SK-N-SH (cell line): ENCODE data around the gene HOPX. TPM values are rescaled to one million over a fixed set of nuclear protein-coding genes. Genes with fewer than 3 reads are reported as not detected.

Experiments used
- CTCF ChIA-PET: fragments of 300-600, 350-600 bp; formaldehyde crosslinking; extraction: SDS; loops from one replicate; lab custom pipeline; 2021; lab: Yijun Ruan, JAX
- POLR2A ChIA-PET: fragments of 350-600 bp; sonication (Branson Sonifier 250); formaldehyde crosslinking; extraction: SDS; loops from one replicate; lab custom pipeline; 2020; ENCODE audit warnings: antibody characterized with exemption, inconsistent platforms; lab: Yijun Ruan, JAX
- DNase-seq: peaks from one replicate; pipeline ENCODE4 v3.0.0; 2012
- H2AFZ ChIP-seq: fragments of 200-600 bp; sonication (generic); 2 replicates; pipeline ENCODE4 v1.8.1; 2016; ENCODE audit warnings: antibody characterized with exemption, mild to moderate bottlenecking, low read depth
- H3F3A ChIP-seq: fragments of 200-600 bp; sonication (generic); replicated peaks from 2 replicates; pipeline ENCODE3; 2016; ENCODE audit warnings: antibody characterized with exemption, mild to moderate bottlenecking; ENCODE audit not compliant: insufficient read depth
- H3K27ac ChIP-seq, 2 experiments: fragments of 200-500 bp in 1 of 2; fragments of 200-600 bp in 1 of 2; sonication (Bioruptor generic) in 1 of 2; sonication (generic), shearing (Covaris generic) in 1 of 2; 2 replicates each; pipeline versions ENCODE4 v1.5.1 to v1.6.1; 2014 to 2016; ENCODE audit warnings: low read depth in 2 of 2, inconsistent platforms in 1 of 2, low read length in 1 of 2, mild to moderate bottlenecking in 1 of 2, mixed read lengths in 1 of 2
- H3K27me3 ChIP-seq: fragments of 200-600 bp; sonication (generic), shearing (Covaris generic); 2 replicates; pipeline ENCODE4 v1.6.1; 2016; ENCODE audit warnings: mixed run types; ENCODE audit not compliant: insufficient read depth
- H3K36me3 ChIP-seq, 2 experiments: fragments of 200-500 bp in 1 of 2; fragments of 200-600 bp in 1 of 2; sonication (Bioruptor generic) in 1 of 2; sonication (generic) in 1 of 2; replicated peaks in 1 of 2; 2 replicates each; pipeline versions ENCODE3 to v1.5.1; 2014 to 2016; ENCODE audit warnings: low read length in 1 of 2, mild to moderate bottlenecking in 1 of 2; ENCODE audit not compliant: insufficient read depth in 2 of 2, control insufficient read depth in 1 of 2
- H3K4me1 ChIP-seq, 2 experiments: fragments of 200-500 bp in 1 of 2; fragments of 200-600 bp in 1 of 2; sonication (Bioruptor generic) in 1 of 2; sonication (generic), shearing (Covaris generic) in 1 of 2; 2 replicates each; pipeline versions ENCODE4 v1.5.1 to v1.6.1; 2014 to 2016; ENCODE audit warnings: low read depth in 1 of 2, low read length in 1 of 2, mixed run types in 1 of 2; ENCODE audit not compliant: insufficient read depth in 2 of 2, control insufficient read depth in 1 of 2
- H3K4me2 ChIP-seq: fragments of 200-600 bp; sonication (generic), shearing (Covaris generic); 2 replicates; pipeline ENCODE4 v1.6.1; 2017; ENCODE audit warnings: mixed run types
- H3K4me3 ChIP-seq, 2 experiments: fragments of 200-500 bp in 1 of 2; fragments of 200-600 bp in 1 of 2; sonication (Bioruptor generic) in 1 of 2; sonication (generic), shearing (Covaris generic) in 1 of 2; 2 replicates each; pipeline versions ENCODE4 v1.5.1 to v1.8.1; 2014 to 2016; ENCODE audit warnings: low read depth in 2 of 2, inconsistent platforms in 1 of 2, low read length in 1 of 2, mild to moderate bottlenecking in 1 of 2, mixed read lengths in 1 of 2, moderate library complexity in 1 of 2
- H3K79me2 ChIP-seq: fragments of 200-600 bp; sonication (generic); 2 replicates; pipeline ENCODE4 v1.8.1; 2017; ENCODE audit warnings: mild to moderate bottlenecking; ENCODE audit not compliant: insufficient read depth
- H3K9ac ChIP-seq: fragments of 200-600 bp; sonication (generic); 2 replicates; pipeline ENCODE4 v1.6.1; 2017; ENCODE audit warnings: mixed run types
- H3K9me2 ChIP-seq: fragments of 200-600 bp; sonication (generic); 2 replicates; pipeline ENCODE4 v1.6.1; 2017; ENCODE audit warnings: mixed run types
- H3K9me3 ChIP-seq: fragments of 200-600 bp; sonication (generic); 2 replicates; pipeline ENCODE4 v1.6.1; 2017; ENCODE audit warnings: mixed run types, mild to moderate bottlenecking, moderate library complexity
- H4K20me1 ChIP-seq: fragments of 200-600 bp; sonication (generic); 2 replicates; pipeline ENCODE4 v1.6.1; 2017; ENCODE audit warnings: mild to moderate bottlenecking, mixed run types; ENCODE audit not compliant: insufficient read depth
- CTCF ChIP-seq: fragments of 200-600 bp; sonication (generic); IDR thresholded peaks from 2 replicates; pipeline ENCODE4 v1.6.1; 2017; ENCODE audit warnings: antibody characterized with exemption, mild to moderate bottlenecking, moderate library complexity
- EZH2phosphoT487 ChIP-seq: fragments of 200-600 bp; sonication (generic); IDR thresholded peaks from 2 replicates; pipeline ENCODE4 v1.6.1; 2017; ENCODE audit warnings: low read depth, mixed run types, mild to moderate bottlenecking, antibody characterized with exemption, moderate library complexity, borderline replicate concordance
- FOSL2 ChIP-seq: IDR thresholded peaks from 2 replicates; pipeline ENCODE4 v1.4.0; 2012; ENCODE audit warnings: low read depth, mild to moderate bottlenecking, moderate library complexity, borderline replicate concordance
- FOXJ3 ChIP-seq: sonication (generic); formaldehyde crosslinking; IDR thresholded peaks from 2 replicates; pipeline ENCODE4 v1.5.1; 2020; ENCODE audit warnings: mild to moderate bottlenecking, missing genetic modification reagents
- GATA2 ChIP-seq: sonication (generic); formaldehyde crosslinking; IDR thresholded peaks from 2 replicates; pipeline ENCODE4 v1.5.0; 2020; ENCODE audit warnings: mild to moderate bottlenecking, missing genetic modification reagents
- NFIC ChIP-seq: IDR thresholded peaks from 2 replicates; pipeline ENCODE4 v1.4.0; 2012; ENCODE audit warnings: borderline replicate concordance
- NRF1 ChIP-seq: IDR thresholded peaks from 2 replicates; pipeline ENCODE4 v1.6.1; 2012; ENCODE audit warnings: low read depth, mild to moderate bottlenecking, low read length
- POLR2AphosphoS5 ChIP-seq: IDR thresholded peaks from 2 replicates; pipeline ENCODE4 v1.6.1; 2012; ENCODE audit warnings: low read depth, low read length
- RAD21 ChIP-seq: IDR thresholded peaks from 2 replicates; pipeline ENCODE4 v1.6.1; 2012; ENCODE audit warnings: mild to moderate bottlenecking, low read length
- RCOR1 ChIP-seq: fragments of 150-350 bp; IDR thresholded peaks from 2 replicates; pipeline ENCODE4 v1.6.1; 2017; ENCODE audit warnings: antibody characterized with exemption, low read length
- REST ChIP-seq: IDR thresholded peaks from 2 replicates; pipeline ENCODE4 v1.6.1; 2012; ENCODE audit warnings: mild to moderate bottlenecking, low read depth, low read length, moderate library complexity
- RFX5 ChIP-seq: IDR thresholded peaks from 2 replicates; pipeline ENCODE4 v1.6.1; 2012; ENCODE audit warnings: mild to moderate bottlenecking, improper control_type of control experiment, low read length
- RXRA ChIP-seq: IDR thresholded peaks from 2 replicates; pipeline ENCODE4 v1.4.0; 2012; ENCODE audit warnings: low read depth, mild to moderate bottlenecking, borderline replicate concordance
- SMC3 ChIP-seq: IDR thresholded peaks from 2 replicates; pipeline ENCODE4 v1.6.1; 2012; ENCODE audit warnings: low read depth, low read length, improper control_type of control experiment
- TAF1 ChIP-seq: IDR thresholded peaks from 2 replicates; pipeline ENCODE4 v1.6.1; 2012; ENCODE audit warnings: low read depth, mild to moderate bottlenecking, low read length, moderate library complexity, borderline replicate concordance
- TCF12 ChIP-seq: IDR thresholded peaks from 2 replicates; pipeline ENCODE4 v1.4.0; 2012
- USF1 ChIP-seq: IDR thresholded peaks from 2 replicates; pipeline ENCODE4 v1.4.0; 2012; ENCODE audit warnings: low read depth, borderline replicate concordance
- WGBS: methylation state at CpG from one replicate; pipeline ENCODE4 v1.1.6; 2017; ENCODE audit warnings: low lambda C conversion rate; 5-methylcytosine and 5-hydroxymethylcytosine counted together
- polyA plus RNA-seq, 3 experiments: library from polyadenylated mRNA; depleted of rRNA; stranded (reverse); fragments of >200 nt; gene quantifications; 2 replicates each; pipeline ENCODE4 v1.2.3, GENCODE V29; 2012

Gene HOPX
- polyA plus RNA-seq, 1 of the 3 experiments (the other 2 are of a cell fraction), result 0.05 TPM

- no peaks in the 10 kb centered on the region for H3K9me3 ChIP-seq
- POLR2A ChIA-PET, result no interaction called here
- H3K27me3 ChIP-seq, result peaks cover 51% of the 10 kb centered on the region
- no peak overlapping the region for H2AFZ ChIP-seq
- 64% methylated on average over 1 of the region's 1 CpG for WGBS
- no peak for TF ChIP-seq USF1
- no peaks in the 10 kb centered on the region for H3K36me3 ChIP-seq
- no peak overlapping the region for H3K4me2 ChIP-seq
- H3K4me3 ChIP-seq, result no peak overlapping the region
- CTCF ChIA-PET, result interaction anchor here (0.8 to 1.4 kb wide), 3 partner anchors 14 to 26 kb away, joined by 3 to 4 read pairs (median 3); no protein-coding TSS in a partner anchor
- H4K20me1 ChIP-seq, result no peaks in the 10 kb centered on the region
- H3F3A ChIP-seq, result no peaks in the 10 kb centered on the region
- no peaks in the 10 kb centered on the region for H3K79me2 ChIP-seq
- H3K9me2 ChIP-seq, result no peaks in the 10 kb centered on the region
- DNase-seq, result no peak
- H3K27ac ChIP-seq, result no peak overlapping the region
- H3K4me1 ChIP-seq, result peaks cover 5 to 11% of the 10 kb centered on the region in 2 experiments; a peak in 1 of 4 replicates
- no peak overlapping the region for H3K9ac ChIP-seq
Observed at GRCh38 chr4:56653461-56654237, 27.4 kb downstream of the HOPX start.

- Histone ChIP-seq H2AFZ (no peak overlapping the region), H3F3A (peaks cover 3% of the 10 kb centered on the region), H3K4me2 (no peak overlapping the region), H3K36me3 (no peaks in the 10 kb centered on the region), H3K9ac (no peak overlapping the region), H3K27me3 (peaks cover 38% of the 10 kb centered on the region), H3K27ac (no peak overlapping the region), H3K79me2 (no peaks in the 10 kb centered on the region), H3K4me1 (peaks cover 5 to 11% of the 10 kb centered on the region in 2 experiments; a peak in 1 of 4 replicates), H3K4me3 (no peak overlapping the region), H3K9me2 (no peaks in the 10 kb centered on the region), H3K9me3 (no peaks in the 10 kb centered on the region), H4K20me1 (no peaks in the 10 kb centered on the region)
- TF ChIP-seq USF1, result no peak
- no peak for TF ChIP-seq TAF1
- no peak for TF ChIP-seq NFIC
- no peak for TF ChIP-seq RCOR1
- no peak for TF ChIP-seq RXRA
- TF ChIP-seq FOSL2, result no peak
- no peak for TF ChIP-seq RAD21
- no peak for TF ChIP-seq POLR2AphosphoS5
- TF ChIP-seq SMC3, result no peak
- no peak for TF ChIP-seq REST
- no peak for TF ChIP-seq EZH2phosphoT487
- TF ChIP-seq GATA2 (CRISPR knock-in tag), result no peak
- TF ChIP-seq CTCF, result no peak
- TF ChIP-seq TCF12, result no peak
- TF ChIP-seq FOXJ3, result no peak
- no peak for TF ChIP-seq NRF1
- no peak for TF ChIP-seq RFX5
- POLR2A ChIA-PET, result no interaction called here
- CTCF ChIA-PET, result no interaction called here
- WGBS, result 88% methylated on average over 3 of the region's 3 CpGs
- DNase-seq, result no peak
Observed at GRCh38 chr4:56652196-56652595, 28.9 kb downstream of the HOPX start.
